IPS-15b (cell line): Measurements from ENCODE around the gene SIRT7.

Experiments
- H3K27me3 ChIP-seq: one replicate; pipeline ENCODE4 v1.6.1; 2013; ENCODE audit warnings: low read length; ENCODE audit not compliant: control insufficient read depth, insufficient read depth
- H3K36me3 ChIP-seq: one replicate; pipeline ENCODE4 v1.6.1; 2013; ENCODE audit warnings: low read length; ENCODE audit not compliant: control insufficient read depth, insufficient read depth
- H3K4me1 ChIP-seq: one replicate; pipeline ENCODE4 v1.6.1; 2013; ENCODE audit warnings: mild to moderate bottlenecking, low read length; ENCODE audit not compliant: control insufficient read depth, insufficient read depth
- H3K4me3 ChIP-seq: one replicate; pipeline ENCODE4 v1.5.1; 2013; ENCODE audit warnings: low read depth, low read length
- H3K9ac ChIP-seq: one replicate; pipeline ENCODE4 v1.6.1; 2013; ENCODE audit warnings: low read depth, mild to moderate bottlenecking, low read length
- H3K9me3 ChIP-seq: one replicate; pipeline ENCODE4 v1.6.1; 2013; ENCODE audit warnings: mild to moderate bottlenecking, low read length; ENCODE audit not compliant: control insufficient read depth, insufficient read depth

Gene SIRT7

DNA sequence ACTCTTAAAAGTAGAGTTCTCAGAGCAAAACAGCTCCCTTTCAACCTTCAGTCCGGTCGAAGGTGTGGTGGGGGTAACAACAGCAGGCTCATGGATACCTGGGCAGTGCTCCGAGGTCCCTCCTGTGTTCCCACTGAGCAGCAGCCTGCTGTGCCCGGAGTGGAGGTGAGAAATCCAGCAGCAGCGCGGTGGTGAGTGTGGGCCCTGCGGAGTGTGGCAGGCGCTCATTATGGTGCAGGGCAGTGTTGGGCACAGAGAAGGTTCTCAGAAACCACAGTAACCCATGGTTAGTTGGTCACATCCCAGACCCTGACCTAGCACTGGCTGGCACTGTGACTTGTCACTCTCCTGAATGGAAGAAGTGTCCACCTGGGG is 52.6 kb downstream of the SIRT7 start:
- Histone ChIP-seq H3K4me3 (no peak overlapping the region), H3K36me3 (peaks cover 34% of the 10 kb centered on the region), H3K27me3 (no peaks in the 10 kb centered on the region), H3K4me1 (no peaks in the 10 kb centered on the region), H3K9me3 (no peaks in the 10 kb centered on the region), H3K9ac (no peak overlapping the region)

DNA sequence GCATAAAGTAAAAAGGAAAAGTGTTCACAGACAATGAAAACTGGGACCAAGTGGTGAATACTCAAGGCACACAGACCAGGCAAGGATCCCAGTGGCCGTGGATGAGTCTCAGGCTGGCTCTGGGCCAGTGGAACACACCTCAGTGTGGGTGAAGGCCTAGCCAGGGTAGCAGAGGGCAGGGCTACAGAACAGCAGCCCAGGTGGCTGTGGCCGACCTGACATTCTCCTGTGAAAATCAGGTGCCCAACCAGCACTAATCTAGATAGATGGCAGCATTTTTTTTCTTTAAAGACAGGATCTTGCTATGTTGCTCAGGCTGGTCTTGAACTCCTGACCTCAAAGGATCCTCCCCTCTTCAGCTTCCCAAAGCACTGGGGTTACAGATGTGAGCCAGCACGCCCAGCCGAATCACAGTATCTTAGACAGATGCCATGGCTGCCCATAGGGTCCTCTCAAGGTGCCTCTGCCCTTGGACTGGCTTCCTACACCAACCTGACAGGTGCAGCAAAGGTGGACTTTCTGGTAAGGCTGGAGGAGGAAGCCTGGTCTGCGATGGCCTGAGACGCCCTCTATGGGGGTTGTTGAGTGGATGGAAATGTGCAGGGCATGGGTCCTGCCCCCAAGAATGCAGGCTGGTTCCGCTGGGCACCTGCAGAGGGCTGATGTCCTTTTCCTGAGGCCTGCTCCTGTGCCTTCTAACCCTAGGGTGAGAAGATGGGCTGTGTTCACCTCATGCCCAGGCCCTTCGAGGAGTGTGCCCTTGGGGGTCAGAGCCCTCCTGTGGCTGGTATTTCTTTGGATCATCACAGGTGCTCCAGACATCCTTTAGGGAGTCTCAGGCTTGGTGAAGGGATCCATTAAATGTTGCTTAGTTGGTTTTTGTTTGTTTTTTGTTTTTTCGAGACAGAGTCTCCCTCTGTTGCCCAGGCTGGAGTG is 53.9 kb downstream of the SIRT7 start:
- no peak overlapping the region for H3K9ac ChIP-seq
- peaks cover 5% of the 10 kb centered on the region for H3K4me1 ChIP-seq
- no peak overlapping the region for H3K4me3 ChIP-seq
- no peaks in the 10 kb centered on the region for H3K27me3 ChIP-seq
- H3K9me3 ChIP-seq = no peaks in the 10 kb centered on the region
- H3K36me3 ChIP-seq = peaks cover 35% of the 10 kb centered on the region

- H3K4me1 ChIP-seq = peaks cover 5% of the 10 kb centered on the region
Observed at GRCh38 chr17:81863123-81863675, 54.8 kb downstream of the SIRT7 start.

More at GRCh38 chr17:81863123-81863675, 54.8 kb downstream of the SIRT7 start:
- Histone ChIP-seq H3K9ac (no peak overlapping the region), H3K27me3 (no peaks in the 10 kb centered on the region), H3K9me3 (no peaks in the 10 kb centered on the region), H3K36me3 (peaks cover 37% of the 10 kb centered on the region), H3K4me3 (peak overlapping the region; percentile 15)
